HG02885 (cell line): ENCODE measurements around the gene NMNAT2.
"Not testable (repeated sequence)": the region's sequence is repeated elsewhere in the genome, so short reads cannot be mapped to it uniquely, and the experiment has no call there.

ENCODE experiments used
- ATAC-seq: cut with Tn5 transposase; IDR thresholded peaks from one replicate; pipeline ENCODE4 v1.9.1; 2021; ENCODE audit warnings: mild to moderate bottlenecking; ENCODE audit not compliant: unreplicated experiment, poor library complexity

The NMNAT2 gene

DNA sequence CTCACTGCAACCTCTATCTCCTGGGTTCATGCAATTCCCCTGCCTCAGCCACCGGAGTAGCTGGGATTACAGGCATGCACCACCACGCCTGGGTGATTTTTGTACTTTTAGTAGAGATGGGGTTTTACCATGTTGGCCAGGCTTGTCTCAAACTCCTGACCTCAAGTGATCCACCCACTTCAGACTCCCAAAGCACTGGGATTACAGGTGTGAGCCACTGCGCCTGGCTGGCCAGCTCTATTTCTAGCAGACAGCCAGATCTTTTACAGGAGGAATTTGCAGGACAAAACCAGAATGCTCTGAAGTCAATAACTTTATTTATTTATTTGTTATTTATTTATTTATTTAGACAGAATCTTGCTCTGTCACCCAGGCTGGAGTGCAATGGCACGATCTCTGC lies 144.2 kb downstream of the NMNAT2 start:
- not testable (repeated sequence) for ATAC-seq

DNA sequence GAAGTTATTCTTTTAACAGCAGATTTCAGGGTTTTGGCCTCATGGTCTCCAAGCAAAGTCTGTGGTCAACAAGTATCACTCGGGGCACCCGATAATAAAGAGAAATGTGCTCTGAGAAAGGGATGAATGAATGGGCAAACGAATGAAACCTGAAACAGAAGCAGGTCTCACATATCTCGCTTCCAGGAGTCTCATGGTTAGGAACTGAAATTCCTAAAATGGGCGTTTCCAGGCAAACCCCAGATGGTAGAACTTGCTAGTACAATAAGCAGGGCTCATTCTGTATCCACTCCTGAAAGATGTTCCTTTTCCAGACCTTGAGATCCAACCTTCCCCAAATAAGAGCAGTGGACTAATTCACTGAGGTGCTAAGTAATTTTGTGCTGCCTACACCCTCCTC lies 144.9 kb downstream of the NMNAT2 start:
- no peak for ATAC-seq

DNA sequence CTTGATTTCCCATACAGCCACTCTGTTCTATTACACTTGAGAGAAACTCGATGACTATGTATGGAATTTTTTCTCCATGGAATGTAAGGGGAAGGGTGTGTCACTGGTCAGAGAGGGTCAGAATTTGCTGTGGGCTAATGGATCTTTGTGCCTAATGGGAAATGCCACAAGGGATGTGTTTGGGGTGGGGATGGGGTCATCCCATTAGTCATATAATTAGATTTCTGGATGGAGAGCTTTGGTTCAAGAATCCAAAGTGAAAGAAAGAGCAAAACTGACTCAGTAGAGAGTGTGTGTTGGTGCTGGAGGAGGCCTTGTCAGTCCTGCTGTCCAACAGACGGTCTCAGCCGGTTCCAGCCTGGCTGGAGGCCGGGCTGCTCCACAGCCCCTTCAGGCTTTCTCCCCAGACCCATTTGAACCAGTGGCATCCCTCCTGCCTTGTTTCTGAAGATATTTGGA lies 145.8 kb downstream of the NMNAT2 start:
- no peak for ATAC-seq

DNA sequence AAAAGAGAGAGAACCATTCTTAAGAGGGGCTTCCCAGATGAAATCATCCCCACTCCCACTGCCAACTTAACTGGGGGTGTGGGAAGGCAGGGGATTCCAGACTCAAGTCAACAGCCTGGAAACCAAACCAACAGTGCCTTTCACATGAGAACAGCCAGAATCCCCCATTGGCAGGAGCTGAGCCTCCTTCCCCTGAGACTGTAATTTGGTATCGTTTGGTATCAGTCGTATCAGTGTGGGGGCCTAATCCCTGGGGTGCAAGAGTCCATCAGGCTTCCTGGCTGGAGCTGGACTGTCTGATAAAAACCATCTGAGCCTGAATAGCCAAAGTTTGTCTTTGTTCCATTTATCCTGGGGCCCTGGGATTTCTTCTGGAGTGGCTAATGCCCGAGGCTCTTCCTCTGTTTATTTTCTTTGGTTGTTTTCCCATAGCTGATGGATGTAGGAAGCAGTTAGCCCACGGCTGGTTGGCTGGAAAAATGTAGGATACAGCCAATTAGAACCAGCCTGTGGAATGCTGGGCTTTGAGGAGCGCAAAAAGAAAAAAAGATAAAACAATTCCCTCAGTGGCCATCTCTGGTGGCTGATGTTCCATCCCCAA lies 147.5 kb downstream of the NMNAT2 start:
- no peak for ATAC-seq

DNA sequence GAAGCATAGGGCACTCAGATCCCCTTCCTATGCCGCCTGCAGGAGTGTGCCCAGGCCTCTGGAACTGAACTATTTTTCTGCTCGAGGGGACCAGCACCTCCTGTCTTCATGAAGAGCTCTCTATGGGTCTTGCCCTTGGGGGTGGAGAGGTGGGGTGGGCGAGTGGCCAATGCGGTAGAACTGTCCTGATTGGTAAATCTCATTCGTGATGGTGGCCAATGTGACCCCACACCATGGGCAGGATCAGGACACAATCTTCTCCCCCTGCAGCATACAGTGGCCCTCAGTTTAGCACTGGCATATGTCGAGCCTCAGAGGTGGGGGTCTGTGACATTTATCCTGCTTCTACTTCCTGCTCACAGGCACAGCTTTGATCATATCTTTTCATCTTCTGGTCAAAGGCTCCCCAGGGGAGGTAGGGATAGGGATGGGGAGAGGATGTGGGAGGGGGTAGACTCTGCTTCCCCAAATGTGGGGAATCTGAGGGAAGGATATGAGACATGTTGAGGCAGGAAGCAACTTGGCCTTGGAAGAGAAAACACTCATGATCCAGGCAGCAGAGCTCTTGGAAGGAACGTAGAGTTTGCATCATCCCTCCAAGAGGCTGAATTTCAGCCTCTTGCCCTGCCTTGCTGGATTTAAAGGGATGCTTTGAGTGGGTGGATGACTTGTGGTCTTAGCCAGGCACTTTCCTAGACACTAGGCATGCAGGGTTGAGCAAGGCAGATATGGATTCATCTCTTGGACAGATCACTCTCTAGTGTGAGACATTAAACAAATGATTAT lies 150.3 kb downstream of the NMNAT2 start:
- ATAC-seq: no peak

DNA sequence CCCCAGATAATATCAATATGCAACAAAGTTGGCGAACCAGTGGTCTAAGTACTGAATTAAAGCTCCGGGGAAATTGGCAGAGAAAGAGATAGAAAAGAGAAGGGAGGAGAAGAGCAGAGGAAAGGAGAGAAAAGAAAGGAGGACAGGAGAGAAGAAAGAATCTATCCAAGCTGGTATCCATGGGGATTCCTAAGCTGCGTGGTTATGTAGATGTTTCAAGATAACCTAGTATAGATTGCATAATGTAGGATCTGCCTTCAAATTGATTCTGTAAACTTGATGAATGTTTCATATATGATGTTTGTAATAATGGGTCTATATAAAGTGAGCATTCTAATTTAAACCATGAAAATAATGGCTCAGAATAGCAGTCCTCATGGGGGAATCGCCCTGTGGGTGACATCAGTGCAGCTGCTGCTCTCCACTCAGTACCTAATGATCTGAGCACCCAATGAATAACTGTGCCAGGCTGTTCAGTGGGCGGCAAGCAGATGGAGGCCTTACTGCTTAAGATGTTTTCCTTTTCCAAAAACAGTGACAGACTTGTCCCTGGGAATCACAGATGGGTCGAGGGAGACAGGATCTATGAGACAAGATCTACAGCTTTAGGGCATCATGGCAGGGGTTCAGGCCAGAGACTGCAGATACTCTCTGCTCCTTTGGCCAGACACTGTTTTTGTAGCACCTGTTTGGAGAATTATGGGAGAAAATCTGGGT lies 154.1 kb downstream of the NMNAT2 start:
- no peak for ATAC-seq

DNA sequence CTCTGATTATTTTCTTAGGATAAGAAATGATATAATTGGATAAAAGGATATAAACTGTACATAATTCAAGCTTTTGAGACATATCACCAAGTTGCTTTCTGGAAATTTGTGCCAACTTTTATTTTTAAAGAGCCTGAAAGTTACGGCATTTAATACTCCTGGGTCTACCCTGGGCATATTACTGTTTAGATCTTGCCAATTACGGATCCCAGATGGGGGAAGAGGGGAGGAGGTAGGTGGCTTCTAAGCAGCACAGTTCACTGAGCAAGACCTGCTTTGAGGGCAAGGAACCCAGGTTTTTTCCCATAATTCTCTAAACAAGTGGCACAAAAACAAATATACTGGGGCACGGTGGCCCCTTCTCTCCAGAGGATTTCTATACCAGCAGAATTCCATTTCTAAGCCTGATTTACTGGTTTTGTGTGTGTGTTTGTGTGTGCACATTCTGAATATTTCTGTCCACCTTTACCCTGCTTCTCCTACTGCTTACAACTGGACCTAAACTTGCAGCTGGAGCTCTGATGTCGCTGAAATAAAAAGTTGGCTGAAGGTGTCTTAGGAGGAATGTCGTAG lies 155.5 kb downstream of the NMNAT2 start:
- no peak for ATAC-seq

DNA sequence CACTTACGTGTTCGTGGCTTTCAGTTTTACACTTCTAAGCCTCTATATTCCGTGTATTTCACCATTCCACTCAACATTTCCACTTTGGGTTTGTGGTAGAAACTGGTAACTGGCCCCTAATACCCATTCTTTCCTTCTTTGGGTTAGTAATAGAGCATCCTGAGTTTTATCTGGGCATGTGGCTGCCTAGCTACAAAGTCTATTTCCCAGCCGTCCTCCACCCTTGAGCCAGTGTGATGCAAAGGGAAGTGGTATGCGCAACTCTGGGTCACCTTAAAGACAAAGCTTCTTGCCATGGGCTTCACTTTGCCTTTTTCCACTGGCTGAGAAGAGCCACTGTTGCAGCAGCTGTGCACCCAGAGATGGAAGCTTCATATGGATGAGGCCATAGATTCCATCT lies 158.3 kb downstream of the NMNAT2 start:
- ATAC-seq: no peak

DNA sequence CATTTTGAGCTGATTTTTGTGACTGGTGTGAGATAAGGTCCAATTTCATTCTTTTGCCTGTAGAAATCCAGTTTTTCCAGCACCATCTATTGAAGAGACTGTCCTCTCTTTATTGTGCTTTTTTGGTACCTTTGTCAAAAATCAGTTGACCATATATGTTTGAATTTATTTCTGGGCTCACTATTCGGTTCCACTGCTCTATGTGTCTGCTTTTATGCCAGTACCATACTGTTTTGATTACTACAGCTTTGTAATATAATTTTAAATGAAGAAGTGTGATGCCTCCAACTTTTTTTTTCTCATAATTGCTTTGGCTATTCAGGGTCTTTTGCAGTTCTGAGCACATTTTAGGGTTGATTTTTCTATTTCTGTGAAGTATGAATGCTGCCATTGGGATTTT lies 163.1 kb downstream of the NMNAT2 start:
- no peak for ATAC-seq

DNA sequence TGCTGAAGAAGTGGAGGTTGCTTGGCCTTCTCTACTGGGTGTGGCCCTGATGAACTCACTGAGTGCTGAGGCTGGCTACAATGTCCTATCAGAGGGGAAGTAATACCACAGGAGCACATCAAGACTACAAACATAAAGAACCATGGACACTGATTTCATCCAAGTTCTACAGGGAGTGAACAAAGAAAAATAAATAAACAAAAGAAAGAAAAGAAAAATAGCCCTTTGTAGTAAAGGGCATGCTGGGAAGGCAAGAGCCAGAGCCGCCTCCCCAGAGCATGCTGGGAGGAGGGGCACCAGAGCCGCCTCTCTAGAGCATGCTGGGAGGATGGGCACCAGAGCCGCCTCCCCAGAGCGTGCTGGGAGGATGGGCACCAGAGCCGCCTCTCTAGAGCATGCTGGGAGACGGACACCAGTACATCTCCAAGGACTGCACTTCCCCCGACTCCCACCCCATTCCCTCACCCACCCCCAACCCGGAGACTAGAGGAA lies 166.2 kb downstream of the NMNAT2 start:
- no peak for ATAC-seq

DNA sequence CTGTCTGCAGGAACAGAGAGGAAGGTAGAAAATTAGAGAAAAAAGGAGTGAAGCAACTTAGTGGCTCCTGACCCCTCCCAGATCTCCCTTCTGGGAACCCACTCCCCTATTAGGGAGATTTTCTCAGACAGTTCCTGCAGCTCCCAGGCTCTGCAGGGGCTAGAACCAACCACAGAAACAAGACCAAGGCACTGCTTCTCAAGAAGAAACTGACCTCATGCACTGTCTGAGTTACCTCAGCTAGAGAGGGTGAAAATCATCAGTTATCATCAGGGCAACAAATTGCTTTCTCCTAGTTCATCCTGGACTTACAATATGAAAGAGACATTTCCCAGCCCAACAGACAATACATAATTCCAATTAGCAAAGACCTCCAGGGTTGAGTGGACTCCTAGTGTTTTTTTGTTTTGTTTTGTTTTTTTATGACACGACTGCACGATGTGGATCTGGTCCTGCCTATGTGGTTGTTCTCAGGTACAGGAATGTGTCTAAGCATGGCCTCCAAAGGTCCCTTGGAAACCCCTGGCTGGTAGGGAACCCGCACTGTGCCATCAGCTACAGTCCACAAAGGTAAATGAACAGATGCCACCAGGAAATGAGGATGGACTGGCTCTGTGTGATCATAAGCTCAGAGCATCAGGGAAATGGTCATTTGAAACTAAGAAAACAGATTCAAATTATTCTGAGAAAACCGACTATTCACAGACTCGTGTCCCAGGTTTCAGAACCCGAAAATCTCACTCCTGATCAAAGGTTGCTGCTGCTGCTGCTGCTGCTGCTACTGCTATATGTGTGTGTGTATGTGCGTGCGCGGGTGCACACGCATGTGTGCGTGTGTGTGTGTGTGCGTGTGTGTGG lies 166.8 kb downstream of the NMNAT2 start:
- ATAC-seq: no peak

DNA sequence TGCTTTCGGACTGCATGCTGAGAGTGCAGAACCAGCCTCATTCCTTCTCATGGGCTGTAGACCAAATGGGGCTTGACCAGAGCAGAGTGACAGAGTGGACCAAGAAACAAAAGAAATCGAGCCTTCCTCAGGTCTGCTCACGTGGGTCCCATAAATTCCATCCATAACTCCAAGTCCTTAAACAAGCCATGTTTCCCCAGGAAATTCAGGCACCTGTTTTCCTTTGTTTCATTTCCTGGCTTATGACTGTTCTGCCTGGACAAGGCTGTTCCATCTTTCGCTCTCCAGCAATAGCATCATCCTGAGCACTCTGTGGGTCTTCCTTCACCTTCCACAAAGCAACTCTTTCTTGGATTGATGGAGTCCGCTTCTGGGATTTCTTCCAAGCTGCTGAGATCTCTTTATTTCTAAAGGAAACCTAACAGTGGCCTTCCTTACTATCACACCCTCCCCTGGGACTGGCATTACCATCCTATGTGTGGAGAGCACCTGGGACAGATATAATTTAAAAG lies 168.2 kb downstream of the NMNAT2 start:
- no peak for ATAC-seq

DNA sequence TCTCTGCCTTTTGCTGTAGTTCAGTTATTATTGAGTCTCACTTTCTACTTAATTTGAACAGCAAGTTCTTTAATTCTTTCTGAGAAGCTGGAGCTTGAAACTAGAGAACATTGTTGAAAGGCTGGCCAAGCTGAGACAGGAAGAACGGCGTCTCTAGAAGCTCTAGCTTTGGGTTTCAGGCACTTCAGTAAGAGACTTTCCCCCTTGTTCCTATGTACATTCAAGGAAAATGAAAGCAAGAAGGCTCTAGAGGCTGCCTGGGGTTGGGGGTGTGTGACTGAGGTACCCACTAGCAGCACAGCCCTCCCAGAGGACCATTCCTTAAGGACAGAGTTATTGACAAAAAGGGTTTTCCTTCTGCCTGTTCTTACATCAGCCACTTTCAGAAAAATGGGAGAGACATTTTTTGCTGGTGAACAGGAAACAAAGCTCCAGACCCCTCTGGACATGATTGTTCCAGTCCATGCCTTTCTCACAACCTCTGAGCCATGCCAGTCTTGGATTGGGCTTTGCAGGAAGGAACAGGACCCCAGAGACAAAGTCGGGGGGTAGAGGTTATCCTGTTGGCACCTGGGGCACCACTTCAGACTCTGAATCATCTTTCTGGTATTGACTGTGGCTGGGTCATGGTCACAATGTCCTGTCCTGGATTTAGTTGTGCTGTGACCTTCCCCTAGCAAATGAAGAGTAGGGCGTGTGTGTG lies 169.0 kb downstream of the NMNAT2 start:
- ATAC-seq: no peak

DNA sequence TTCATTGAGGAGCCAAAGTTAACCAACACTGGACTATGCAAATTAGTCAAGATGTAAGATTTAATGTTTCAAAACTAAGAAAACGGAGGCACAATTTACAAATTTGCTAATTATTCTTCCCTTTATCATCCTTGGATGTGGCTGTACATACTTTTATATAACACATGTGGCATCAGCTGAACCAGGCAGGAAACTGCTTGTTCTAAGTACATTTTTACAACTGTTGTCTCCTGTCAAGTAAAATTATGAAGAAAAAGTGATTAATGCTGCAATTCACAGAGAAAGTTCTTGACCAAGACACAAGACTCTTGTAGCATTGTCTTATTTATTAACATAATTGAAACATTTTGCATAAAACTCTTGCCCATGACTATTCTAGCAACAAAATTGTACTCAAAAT lies 170.2 kb downstream of the NMNAT2 start:
- ATAC-seq: no peak

DNA sequence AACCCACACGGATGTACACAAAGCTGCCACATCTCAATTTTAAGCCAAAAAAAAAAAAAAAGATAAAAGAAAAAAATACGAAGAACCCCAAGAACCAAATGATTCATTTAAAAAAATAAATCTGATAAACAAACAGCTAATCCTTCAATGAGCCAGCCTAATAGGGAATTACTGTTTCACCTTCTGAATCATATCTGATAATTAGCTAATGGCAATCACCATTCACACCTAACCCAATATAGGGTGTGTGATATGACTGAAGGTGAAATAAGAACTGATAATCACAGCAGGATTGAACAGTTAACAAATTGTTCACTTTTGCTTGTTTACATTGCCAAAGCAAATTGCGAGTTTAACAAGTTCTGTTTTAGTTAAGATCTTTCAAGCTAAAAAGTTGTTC lies 170.7 kb downstream of the NMNAT2 start:
- no peak for ATAC-seq

DNA sequence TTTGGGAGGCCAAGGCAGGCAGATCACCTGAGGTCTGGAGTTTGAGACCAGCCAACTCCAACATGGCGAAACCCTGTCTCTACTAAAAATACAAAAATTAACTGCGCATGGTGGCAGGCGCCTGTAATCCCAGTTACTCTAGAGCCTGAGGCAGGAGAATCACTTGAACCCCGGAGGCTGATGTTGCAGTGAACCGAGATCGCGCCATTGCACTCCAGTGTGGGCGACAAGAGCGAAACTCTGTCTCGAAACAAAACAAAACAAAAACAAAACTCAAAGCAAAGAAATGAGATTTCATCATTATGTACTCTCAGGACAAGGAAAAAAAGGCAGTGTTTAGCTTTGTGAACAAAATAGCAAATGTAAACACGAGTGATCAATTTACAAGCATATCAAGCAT lies 171.1 kb downstream of the NMNAT2 start:
- no peak for ATAC-seq

DNA sequence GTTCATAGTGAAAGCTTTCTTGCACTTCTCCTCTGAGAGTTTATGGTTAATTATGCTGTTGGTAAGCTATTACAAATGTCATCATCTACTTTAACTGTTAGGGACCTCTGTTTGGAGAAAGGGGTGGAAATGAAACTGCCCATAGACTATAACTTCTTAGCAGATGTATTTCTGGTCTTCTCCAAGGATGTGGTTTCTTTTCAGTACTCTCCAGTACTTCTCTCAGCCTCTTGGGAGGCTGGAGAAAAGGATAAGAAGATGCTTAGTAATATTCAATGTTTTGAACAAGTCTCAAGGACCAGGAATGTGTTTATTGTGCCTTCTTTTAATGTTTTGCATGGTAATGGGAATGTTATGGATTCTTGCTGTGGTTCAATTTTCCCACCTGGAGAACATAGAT lies 171.7 kb downstream of the NMNAT2 start:
- ATAC-seq: no peak

DNA sequence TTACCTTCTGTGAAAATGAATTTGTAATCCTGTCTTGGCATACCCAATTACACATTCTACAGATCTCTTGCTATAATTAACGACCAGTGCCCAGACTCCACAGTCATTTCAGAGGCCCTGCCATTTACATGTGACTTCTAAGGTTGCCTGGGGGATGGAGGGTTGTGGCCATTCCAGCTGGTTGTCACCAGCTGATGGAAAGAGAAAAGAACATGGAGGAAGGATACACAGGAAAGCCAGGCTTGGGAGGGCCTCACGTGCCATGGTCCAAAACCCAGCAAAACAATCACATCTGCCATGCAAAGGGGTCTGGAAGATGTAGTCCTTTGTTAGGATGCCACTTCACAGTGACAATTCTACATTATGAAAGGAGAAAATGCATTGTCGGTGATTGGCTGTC lies 172.8 kb downstream of the NMNAT2 start:
- no peak for ATAC-seq

DNA sequence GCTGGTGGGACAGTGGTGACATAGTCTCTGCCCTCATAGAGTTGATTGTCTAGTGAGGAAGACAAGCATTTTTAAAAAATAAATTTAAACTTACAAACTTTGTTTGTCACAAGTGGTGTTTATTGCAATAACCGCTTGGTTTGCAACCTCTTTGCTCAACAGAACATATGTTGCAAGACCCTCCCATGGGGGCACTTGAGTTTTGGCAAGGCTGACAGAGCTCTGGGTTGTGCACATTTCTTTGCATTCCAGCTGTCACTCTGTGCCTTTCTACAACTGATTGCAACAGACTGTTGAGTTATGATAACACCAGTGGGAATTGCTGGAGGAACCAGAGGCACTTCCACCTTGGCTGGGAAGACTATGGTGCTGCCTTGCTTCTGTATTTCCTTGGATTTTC lies 173.7 kb downstream of the NMNAT2 start:
- no peak for ATAC-seq
